Choroid plexus epithelial cell (primary cell): ENCODE results near the gene XPO1.
"Not testable (repeated sequence)": the region's sequence is repeated elsewhere in the genome, so short reads cannot be mapped to it uniquely, and the experiment has no call there.

ENCODE experiments used
- DNase-seq: peaks from one replicate; pipeline ENCODE4 v3.0.0-alpha.2; 2010; ENCODE audit warnings: low read depth
- H3K4me3 ChIP-seq: 2 replicates; pipeline ENCODE4 v1.5.1; 2011; ENCODE audit warnings: low read depth, mild to moderate bottlenecking, control low read depth, low read length, moderate library complexity
- CTCF ChIP-seq: conservative IDR thresholded peaks from 2 replicates; pipeline ENCODE4 v1.5.1; 2011; ENCODE audit warnings: low read depth, mild to moderate bottlenecking, control low read depth, inconsistent platforms, low read length, moderate library complexity

XPO1 gene

GRCh38 chr2:61463769-61464475 is 74.2 kb downstream of the XPO1 start:
- no peak for TF ChIP-seq CTCF
- no peak overlapping the region for H3K4me3 ChIP-seq
- no peak for DNase-seq

- no peak for DNase-seq
Observed at GRCh38 chr2:61461404-61461803, 76.8 kb downstream of the XPO1 start.

GRCh38 chr2:61460163-61460562 is 78.0 kb downstream of the XPO1 start:
- no peak overlapping the region for H3K4me3 ChIP-seq
- peak; percentile 79 for DNase-seq
- TF ChIP-seq CTCF: no peak

More at GRCh38 chr2:61461404-61461803, 76.8 kb downstream of the XPO1 start:
- no peak for TF ChIP-seq CTCF
- H3K4me3 ChIP-seq: no peak overlapping the region

GRCh38 chr2:61456746-61457420 is 81.3 kb downstream of the XPO1 start:
- DNase-seq: no peak
- no peak for TF ChIP-seq CTCF
- H3K4me3 ChIP-seq: no peak overlapping the region

- TF ChIP-seq CTCF: no peak
- no peak overlapping the region for H3K4me3 ChIP-seq
Observed at GRCh38 chr2:61456070-61456745, 81.9 kb downstream of the XPO1 start.

GRCh38 chr2:61454972-61455371 is 83.2 kb downstream of the XPO1 start:
- not testable (repeated sequence) for DNase-seq, H3K4me3 ChIP-seq

More at GRCh38 chr2:61456070-61456745, 81.9 kb downstream of the XPO1 start:
- no peak for DNase-seq

GRCh38 chr2:61454383-61454782 is 83.8 kb downstream of the XPO1 start:
- no peak for TF ChIP-seq CTCF
- DNase-seq: no peak
- no peak overlapping the region for H3K4me3 ChIP-seq
